Frontal cortex (tissue), 4 donors: ENCODE data around the gene SLC4A5. TPM values are rescaled to one million over a fixed set of nuclear protein-coding genes. Genes with fewer than 3 reads are reported as not detected.
"Not testable (repeated sequence)": the region's sequence is repeated elsewhere in the genome, so short reads cannot be mapped to it uniquely, and the experiment has no call there.

Experiments
- DNase-seq, 2 donors: peaks; one replicate each; pipeline ENCODE4 v3.0.0; 2012; ENCODE audit warnings: low spot score in 2 of 2
- FAIRE-seq: peaks from 2 replicates; lab custom pipeline; 2012; peaks lifted over from hg19 to GRCh38; lab: Jason Lieb, UNC
- total RNA-seq: library from RNA; depleted of rRNA; stranded (reverse); fragments of >200 nt; gene quantifications from one replicate; pipeline ENCODE4 v1.2.3, GENCODE V29; 2014
- donor health status: control.
- donor health status: control.
- donor health status: control.

The SLC4A5 gene
- total RNA-seq, 1 donor from 2014 or later, result 1.2 TPM

GRCh38 chr2:74246496-74247195 lies 96.6 kb downstream of the SLC4A5 start:
- DNase-seq (no peak), FAIRE-seq (no peak)

DNA sequence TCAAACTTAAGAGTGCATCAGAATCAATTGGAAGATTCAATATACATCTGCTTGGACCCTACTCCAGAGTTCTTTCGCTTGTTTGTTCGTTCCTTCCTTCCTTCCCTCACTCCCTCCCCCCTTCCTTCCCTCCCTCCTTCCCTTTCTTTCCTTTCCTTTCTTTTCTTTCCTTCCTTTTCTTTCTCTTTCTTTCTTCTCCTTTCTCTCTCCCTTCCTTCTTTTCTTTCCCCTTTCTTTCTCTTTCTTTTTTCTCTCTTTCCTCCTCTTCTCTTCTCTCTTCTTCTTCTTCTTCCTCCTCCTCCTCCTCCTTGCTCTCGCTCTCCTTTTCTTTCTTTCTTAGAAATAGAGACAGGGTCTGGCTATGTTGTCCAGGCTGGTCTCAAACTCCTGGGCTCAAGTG lies 98.9 kb downstream of the SLC4A5 start:
- no peak for DNase-seq
- no peak for FAIRE-seq

GRCh38 chr2:74242354-74243071 lies 100.7 kb downstream of the SLC4A5 start:
- FAIRE-seq (no peak), DNase-seq (no peak)

GRCh38 chr2:74239346-74239745 lies 103.9 kb downstream of the SLC4A5 start:
- FAIRE-seq (no peak), DNase-seq (no peak)

DNA sequence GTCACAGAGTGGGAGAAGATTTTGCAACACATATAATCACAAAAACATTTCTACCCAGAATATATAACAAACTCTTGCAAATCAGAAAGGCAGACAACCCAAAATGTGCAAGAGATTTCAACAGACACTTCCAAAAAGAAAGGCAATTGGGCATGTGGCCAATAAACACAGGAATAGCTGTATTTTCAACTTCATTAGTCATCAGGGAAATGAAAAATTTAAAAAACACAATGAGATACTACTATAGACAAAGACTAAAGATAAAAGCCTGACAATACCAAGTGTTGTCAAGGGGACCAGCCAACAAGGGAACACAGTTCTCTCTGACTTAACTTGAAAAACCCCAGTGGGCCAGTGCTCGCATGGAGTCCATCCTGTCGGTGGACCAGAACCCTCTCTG lies 104.3 kb downstream of the SLC4A5 start:
- FAIRE-seq (no peak), DNase-seq (no peak)

GRCh38 chr2:74235041-74235440 lies 108.2 kb downstream of the SLC4A5 start:
- no peak for FAIRE-seq
- DNase-seq, result no peak

GRCh38 chr2:74233648-74234047 lies 109.6 kb downstream of the SLC4A5 start:
- DNase-seq (no peak), FAIRE-seq (no peak)

GRCh38 chr2:74232426-74232825 lies 110.8 kb downstream of the SLC4A5 start:
- FAIRE-seq (no peak), DNase-seq (no peak)

- FAIRE-seq, result not testable (repeated sequence)
Measured at GRCh38 chr2:74229865-74230264, 113.4 kb downstream of the SLC4A5 start.

DNA sequence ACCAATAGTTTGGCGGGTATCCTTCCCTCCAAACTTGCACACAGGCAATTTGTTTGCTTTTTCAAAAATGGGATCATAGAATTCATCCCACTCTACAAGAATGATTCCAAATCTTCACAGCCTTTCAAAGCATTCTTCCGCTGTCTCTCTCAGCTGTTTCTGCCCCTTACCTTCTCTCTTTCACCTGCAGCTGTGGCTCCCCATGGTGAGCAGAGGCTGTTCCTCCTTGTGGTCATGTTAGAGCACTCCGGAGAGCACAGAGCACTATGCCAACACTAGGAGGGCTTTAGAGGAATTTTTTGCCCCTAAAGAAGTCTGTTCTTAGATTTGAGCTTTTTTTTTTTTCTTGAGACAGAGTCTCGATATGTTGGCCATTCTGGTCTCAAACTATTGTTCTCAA lies 114.4 kb downstream of the SLC4A5 start:
- no peak for DNase-seq
- FAIRE-seq, result no peak

More at GRCh38 chr2:74229865-74230264, 113.4 kb downstream of the SLC4A5 start:
- DNase-seq, result not testable (repeated sequence)

- DNase-seq (no peak), FAIRE-seq (no peak)
Measured at GRCh38 chr2:74227646-74228045, 115.6 kb downstream of the SLC4A5 start.

GRCh38 chr2:74226648-74227213 lies 116.5 kb downstream of the SLC4A5 start:
- FAIRE-seq, result no peak
- DNase-seq, result no peak

DNA sequence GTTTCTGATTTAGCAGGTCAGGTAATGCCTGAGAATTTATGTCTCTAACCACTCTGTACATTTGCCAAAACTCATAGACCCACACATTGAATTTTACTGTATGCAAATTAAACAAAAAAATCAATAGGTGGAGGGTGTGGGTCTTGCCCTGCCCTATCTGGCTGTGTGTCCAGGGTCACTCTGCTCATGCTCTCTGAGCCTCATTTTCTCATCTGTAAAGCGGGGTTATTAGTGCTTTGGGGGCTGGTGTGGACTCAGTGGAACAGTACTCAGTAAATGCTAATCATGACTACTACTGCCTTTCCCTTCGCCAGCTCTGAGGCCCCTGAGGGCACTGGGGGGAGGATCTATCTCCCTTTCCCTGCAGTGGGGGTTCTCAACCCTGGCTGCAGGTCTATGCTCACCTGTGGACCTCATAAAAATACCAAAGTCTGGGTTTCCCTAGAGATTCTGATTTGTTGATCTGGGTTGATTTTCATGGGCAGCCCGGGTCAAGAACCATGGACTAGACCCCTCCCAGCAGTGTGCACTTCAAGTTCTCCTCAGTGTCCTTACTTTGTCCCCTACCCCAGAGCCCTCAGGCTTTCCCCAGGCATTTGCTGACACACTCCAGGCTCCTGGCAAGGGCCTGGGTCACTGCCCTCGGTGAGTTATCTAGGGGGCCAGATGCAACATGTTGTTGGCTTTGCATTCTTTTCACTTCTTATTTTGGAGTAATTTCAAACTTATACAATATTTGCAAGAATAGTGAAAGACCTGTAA lies 117.3 kb downstream of the SLC4A5 start:
- no peak for FAIRE-seq
- no peak for DNase-seq

DNA sequence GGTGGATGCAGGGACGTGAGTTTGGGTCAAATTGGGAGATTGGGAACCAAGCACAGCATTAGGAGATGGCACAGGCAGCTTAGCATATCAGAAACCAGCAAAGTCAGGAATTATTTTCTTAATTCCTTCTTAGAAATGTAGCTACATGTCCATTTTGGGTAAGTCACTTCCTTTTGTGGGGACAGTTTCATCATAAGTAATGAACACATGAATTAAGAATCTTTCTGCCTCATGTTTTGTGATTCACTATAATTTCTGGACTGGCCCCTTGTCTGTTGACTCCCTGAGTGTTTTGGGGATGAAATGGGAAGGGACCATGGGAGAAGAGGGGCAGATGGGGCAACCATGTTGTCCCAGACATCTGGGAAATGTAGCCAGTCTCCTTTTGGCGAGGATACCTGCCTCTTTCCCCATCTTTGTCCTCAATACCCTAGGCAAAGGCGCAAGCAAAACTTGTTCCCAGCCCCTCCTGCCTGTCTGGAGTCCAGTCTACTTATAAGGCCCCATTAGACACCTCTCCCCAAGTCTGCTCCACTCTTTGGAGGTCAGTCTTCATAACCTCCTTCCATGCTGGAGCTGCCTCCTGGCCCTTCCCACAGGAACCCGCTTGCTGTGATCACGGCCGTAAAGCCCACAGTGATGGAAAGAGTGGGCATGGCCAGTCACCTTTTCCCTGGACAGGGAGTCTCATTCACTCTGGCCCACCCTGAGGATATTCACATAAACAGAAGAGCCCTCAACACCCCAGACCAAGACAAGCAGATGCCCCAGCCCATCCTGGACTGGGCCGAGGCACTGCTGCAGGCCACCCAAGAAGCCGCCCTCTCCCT lies 119.1 kb downstream of the SLC4A5 start:
- FAIRE-seq (no peak), DNase-seq (no peak)

GRCh38 chr2:74222300-74222650 lies 120.9 kb downstream of the SLC4A5 start:
- DNase-seq (no peak), FAIRE-seq (no peak)

GRCh38 chr2:74221604-74222299 lies 121.5 kb downstream of the SLC4A5 start:
- no peak for DNase-seq
- FAIRE-seq, result no peak

GRCh38 chr2:74221091-74221490 lies 122.1 kb downstream of the SLC4A5 start:
- no peak for FAIRE-seq
- no peak for DNase-seq

GRCh38 chr2:74219846-74220486 lies 123.2 kb downstream of the SLC4A5 start:
- FAIRE-seq, result no peak

DNA sequence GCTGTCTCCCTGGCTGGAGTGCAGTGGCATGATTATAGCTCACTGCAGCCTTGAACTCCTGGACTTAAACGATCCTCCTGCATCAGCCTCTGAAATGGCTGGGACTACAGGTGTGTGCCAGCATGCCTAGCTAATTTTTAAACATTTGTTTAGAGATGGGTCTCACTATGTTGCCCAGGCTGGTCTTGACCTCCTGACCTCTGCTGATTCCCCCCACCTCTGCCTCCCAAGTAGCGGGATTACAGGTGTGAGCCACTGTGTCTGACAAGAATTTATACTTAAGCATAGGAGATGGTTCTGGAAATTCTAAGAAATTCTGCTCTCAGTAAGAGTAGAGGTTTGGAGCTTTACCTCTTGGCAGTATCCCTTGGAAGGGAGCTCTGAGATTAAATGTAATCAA lies 126.6 kb downstream of the SLC4A5 start:
- DNase-seq (no peak), FAIRE-seq (no peak)

More at GRCh38 chr2:74219846-74220486, 123.2 kb downstream of the SLC4A5 start:
- DNase-seq, result no peak
